BE2C (cell line): ENCODE results near the gene ABHD10.

ENCODE experiments used
- DNase-seq: peaks from one replicate; pipeline ENCODE4 v3.0.0-alpha.2; 2020
- H3K27me3 ChIP-seq: fragments of 250-450 bp; sonication (Bioruptor Pico); 2 replicates; pipeline ENCODE4 v1.5.1; 2020; ENCODE audit warnings: mild to moderate bottlenecking
- H3K36me3 ChIP-seq: fragments of 250-450 bp; sonication (Bioruptor Pico); 2 replicates; pipeline ENCODE4 v1.5.1; 2020; ENCODE audit warnings: mild to moderate bottlenecking
- H3K4me1 ChIP-seq: fragments of 250-450 bp; sonication (Bioruptor Pico); 2 replicates; pipeline ENCODE4 v1.5.1; 2020
- H3K4me3 ChIP-seq: 2 replicates; pipeline ENCODE4 v1.5.1; 2011; ENCODE audit warnings: low read depth, low read length
- H3K9me3 ChIP-seq: fragments of 250-450 bp; sonication (Bioruptor Pico); 2 replicates; pipeline ENCODE4 v1.5.1; 2020
- TF ChIP-seq, protein P1 (sequence below): IDR thresholded peaks from 2 replicates; pipeline ENCODE4 v1.5.1; 2012; ENCODE audit warnings: mild to moderate bottlenecking, low read depth, low read length

Gene ABHD10

DNA sequence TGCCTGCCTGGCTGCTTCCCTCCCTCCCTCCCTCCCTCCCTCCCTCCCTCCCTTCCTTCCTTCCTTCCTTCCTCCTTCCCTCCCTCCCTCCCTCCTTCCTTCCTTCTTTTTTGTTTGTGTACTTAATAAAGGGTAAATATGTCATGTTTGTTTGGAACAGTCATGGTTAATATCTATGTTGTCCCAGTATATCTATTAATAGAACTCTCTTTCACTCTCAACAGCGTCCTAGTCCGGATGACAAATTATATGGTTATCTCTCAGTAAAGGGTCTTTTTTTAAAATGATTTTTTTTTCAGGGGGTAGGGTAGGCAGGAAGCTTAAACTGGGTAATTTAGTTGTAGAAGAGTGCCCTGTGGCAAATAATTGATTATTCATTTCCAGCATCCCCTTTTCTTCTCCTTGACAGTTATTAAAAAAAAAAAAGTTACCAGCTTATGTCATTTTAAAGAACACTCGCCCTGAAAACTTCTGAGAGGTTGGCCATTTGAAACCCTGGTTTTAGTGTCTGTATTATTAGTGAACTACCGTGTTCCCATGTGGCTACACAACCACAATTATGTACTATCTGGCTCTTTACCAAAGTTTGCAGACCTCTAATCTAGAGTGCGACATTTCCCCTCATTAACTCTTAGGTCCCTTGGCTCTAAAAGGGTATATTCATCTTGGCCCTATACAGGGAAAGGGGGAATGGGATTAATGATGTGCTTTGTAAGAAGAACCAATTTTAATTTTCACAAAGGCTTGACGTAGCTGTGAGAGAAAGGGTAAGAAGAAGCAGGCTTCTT is 33.6 kb downstream of the ABHD10 start:
- no peaks in the 10 kb centered on the region for H3K36me3 ChIP-seq
- H3K27me3 ChIP-seq: no peaks in the 10 kb centered on the region
- DNase-seq: no peak
- TF ChIP-seq, protein P1, sequence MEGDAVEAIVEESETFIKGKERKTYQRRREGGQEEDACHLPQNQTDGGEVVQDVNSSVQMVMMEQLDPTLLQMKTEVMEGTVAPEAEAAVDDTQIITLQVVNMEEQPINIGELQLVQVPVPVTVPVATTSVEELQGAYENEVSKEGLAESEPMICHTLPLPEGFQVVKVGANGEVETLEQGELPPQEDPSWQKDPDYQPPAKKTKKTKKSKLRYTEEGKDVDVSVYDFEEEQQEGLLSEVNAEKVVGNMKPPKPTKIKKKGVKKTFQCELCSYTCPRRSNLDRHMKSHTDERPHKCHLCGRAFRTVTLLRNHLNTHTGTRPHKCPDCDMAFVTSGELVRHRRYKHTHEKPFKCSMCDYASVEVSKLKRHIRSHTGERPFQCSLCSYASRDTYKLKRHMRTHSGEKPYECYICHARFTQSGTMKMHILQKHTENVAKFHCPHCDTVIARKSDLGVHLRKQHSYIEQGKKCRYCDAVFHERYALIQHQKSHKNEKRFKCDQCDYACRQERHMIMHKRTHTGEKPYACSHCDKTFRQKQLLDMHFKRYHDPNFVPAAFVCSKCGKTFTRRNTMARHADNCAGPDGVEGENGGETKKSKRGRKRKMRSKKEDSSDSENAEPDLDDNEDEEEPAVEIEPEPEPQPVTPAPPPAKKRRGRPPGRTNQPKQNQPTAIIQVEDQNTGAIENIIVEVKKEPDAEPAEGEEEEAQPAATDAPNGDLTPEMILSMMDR: no peak
- peaks cover 4% of the 10 kb centered on the region; the same call in 1 of the 2 replicates for H3K4me1 ChIP-seq
- H3K9me3 ChIP-seq: no peaks in the 10 kb centered on the region
- no peak overlapping the region for H3K4me3 ChIP-seq

DNA sequence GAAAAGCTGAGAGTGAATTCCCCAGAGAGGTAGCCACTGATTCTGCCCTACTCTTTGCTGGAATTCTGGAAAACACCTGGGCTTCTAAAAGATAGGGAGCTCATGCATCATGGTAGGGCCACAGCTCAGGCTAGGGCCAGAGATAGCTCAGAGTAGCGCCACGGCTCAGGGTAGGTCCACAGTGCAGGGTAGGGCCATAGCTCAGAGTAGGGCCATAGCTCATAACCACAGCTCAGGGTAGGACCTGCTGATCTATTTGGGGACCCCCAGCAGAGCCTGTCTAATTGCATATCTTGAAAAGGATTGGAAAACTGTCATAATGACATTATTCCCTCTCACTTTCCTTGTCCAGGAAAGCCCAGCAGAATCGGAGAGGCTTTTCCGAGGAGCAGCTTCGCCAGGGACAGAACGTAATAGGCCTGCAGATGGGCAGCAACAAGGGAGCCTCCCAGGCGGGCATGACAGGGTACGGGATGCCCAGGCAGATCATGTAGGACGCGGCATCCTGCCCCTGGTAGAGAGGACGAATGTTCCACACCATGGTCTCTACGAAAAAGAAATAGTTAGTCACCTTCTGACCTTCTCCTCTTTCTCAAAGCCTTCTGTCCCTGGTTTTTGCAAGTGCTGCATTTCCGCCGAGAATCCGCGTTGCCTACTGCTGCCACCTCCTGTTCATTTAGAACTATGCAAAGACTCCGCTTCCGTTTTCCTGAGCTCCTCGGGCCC is 34.4 kb downstream of the ABHD10 start:
- Histone ChIP-seq H3K4me1 (peaks cover 4% of the 10 kb centered on the region; the same call in 1 of the 2 replicates), H3K4me3 (no peak overlapping the region), H3K27me3 (no peaks in the 10 kb centered on the region), H3K9me3 (no peaks in the 10 kb centered on the region), H3K36me3 (no peaks in the 10 kb centered on the region)
- peak; percentile 59 for DNase-seq
- TF ChIP-seq, protein P1: peak; percentile 81

- Histone ChIP-seq H3K27me3 (no peaks in the 10 kb centered on the region), H3K9me3 (no peaks in the 10 kb centered on the region), H3K36me3 (no peaks in the 10 kb centered on the region), H3K4me3 (no peak overlapping the region), H3K4me1 (peaks cover 4% of the 10 kb centered on the region; the same call in 1 of the 2 replicates)
- TF ChIP-seq, protein P1: no peak
- DNase-seq: no peak
Measured at GRCh38 chr3:112013784-112014143, 34.9 kb downstream of the ABHD10 start.

GRCh38 chr3:112017091-112017490 is 38.3 kb downstream of the ABHD10 start:
- no peak for DNase-seq
- no peaks in the 10 kb centered on the region for H3K36me3 ChIP-seq
- no peaks in the 10 kb centered on the region for H3K27me3 ChIP-seq
- H3K4me1 ChIP-seq: no peaks in the 10 kb centered on the region
- H3K4me3 ChIP-seq: no peak overlapping the region
- TF ChIP-seq, protein P1: no peak
- no peaks in the 10 kb centered on the region for H3K9me3 ChIP-seq

DNA sequence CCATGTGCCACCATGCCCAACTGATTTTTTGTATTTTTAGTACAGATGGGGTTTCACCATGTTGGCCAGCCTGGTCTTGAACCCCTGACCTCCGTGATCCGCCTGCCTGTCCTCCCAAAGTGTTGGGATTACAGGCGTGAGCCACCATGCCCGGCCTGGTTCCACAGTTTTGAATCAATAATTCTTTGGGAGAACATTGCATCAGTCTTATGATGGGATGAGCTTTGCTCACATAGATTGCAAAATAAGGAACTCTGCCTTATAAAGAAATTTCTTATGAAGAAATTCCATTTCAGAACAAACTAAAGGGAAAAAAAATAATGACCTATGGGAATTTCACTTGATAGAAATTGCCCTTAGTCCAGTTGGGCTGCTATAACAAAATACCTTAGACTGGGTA is 39.9 kb downstream of the ABHD10 start:
- H3K9me3 ChIP-seq: no peaks in the 10 kb centered on the region
- DNase-seq: no peak

More for the DNA sequence above, 39.9 kb downstream of the ABHD10 start:
- Histone ChIP-seq H3K27me3 (no peaks in the 10 kb centered on the region), H3K4me1 (no peaks in the 10 kb centered on the region), H3K36me3 (no peaks in the 10 kb centered on the region), H3K4me3 (no peak overlapping the region)
- TF ChIP-seq, protein P1: no peak
